GM20431 (cell line): ENCODE measurements around the gene CLIC4.

Experiments
- in situ Hi-C: fragments of 300-500 bp; cut with MseI, MboI; formaldehyde crosslinking; loops from one replicate; pipeline ENCODE4 v1.15.0; 2020; ENCODE audit warnings: low sequenced_read_pairs; ENCODE audit not compliant: unreplicated experiment

CLIC4 gene

DNA sequence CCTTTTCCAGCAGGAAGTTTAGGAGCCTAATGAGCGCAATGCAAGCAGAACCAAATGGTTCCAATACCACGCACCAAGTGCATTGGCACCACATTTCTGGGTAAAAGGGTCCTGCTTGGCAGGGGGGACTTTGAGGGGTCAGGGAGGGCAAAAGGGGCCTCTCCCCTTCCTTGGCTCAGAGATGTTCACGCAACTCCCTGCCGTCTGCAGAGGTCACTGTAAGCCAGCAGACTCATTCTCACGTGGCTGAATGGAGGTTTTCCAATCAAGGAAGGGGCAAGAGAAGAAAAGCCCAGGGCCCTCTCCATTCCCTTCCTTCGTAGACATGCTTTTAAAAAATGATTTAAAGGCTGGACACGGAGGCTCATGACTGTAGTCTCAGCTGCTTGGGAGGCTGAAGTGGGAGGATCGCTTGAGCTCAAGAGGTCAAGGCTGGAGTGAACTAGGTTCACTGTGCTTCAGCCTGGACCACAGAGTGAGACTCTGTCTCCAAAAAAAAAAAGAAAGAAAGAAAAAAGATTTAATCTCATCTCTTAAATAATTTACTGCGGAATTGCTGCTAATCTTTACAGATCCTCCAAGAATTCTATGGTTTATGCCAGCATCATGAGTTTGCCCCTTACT is 104.5 kb downstream of the CLIC4 start:
- in situ Hi-C loops: loop anchor here (25.0 kb wide), 1 partner anchor 363 kb away; no protein-coding TSS in a partner anchor

DNA sequence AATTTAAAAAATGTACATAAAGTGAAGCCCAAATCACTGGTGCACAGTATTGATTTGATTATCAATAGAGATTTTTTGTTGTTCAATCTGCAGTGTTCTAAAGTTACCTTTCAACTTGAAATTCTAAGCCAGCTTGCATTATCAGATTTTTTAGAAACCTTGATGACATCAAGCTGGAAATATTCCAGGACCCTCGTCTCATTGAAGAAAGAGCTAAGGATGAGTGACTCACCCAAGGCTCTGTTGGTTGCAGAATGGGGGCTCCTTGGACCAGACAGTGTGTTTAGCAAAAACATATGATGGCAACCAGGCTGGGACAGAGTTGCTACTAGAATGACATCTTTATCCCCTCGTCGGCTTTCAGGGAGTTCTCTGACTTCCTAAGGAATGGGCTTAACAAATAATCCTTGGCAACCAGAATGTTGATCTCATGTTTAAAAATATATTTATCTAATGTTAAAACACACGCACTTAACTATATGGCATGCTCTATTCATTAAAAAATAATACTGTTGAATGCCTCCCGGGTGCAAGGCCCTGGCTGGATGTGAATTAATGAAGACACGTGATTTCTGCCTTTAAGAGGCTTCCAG is 105.2 kb downstream of the CLIC4 start:
- in situ Hi-C loops: loop anchor here (25.0 kb wide), 1 partner anchor 362 kb away; no protein-coding TSS in a partner anchor

DNA sequence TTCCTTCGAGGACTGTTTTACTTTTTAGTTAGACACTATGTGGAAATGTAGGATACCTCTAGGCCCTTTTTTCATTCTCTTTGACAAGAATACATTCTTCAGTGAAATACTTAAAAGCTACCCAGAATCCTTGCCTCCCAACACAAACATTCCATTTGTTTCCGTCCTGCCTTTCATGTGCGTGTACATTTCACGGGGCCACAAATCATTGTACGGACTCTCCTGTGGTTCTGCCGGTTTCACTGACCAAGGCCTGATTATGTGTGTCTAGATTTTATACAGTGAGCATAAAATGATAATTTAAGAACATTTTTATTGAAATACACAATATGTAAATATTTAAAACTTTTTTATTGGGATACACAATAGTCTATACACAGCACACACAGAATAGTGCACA is 108.4 kb downstream of the CLIC4 start:
- in situ Hi-C loops: loop anchor here (25.0 kb wide), 1 partner anchor 359 kb away; no protein-coding TSS in a partner anchor

DNA sequence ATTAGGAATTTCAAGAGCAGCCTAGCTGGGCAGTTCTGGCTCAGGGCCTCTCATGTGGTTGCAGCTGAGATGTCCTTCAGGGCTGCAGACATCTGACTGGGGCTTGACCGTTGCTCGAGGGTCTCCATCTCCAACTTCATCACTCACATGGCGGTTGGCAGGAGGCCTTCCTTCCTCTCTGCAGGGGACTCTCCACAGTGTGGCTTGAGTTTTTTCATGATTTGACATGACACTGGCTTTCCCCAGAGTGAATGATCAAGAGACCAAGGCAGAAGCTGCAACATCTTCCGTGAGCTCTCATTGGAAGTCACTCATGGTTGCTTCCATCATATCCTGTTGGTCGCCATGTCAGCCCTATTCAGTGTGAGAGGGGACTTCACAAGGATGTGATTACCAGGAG is 110.2 kb downstream of the CLIC4 start:
- in situ Hi-C loops: loop anchor here (25.0 kb wide), 1 partner anchor 357 kb away; no protein-coding TSS in a partner anchor

DNA sequence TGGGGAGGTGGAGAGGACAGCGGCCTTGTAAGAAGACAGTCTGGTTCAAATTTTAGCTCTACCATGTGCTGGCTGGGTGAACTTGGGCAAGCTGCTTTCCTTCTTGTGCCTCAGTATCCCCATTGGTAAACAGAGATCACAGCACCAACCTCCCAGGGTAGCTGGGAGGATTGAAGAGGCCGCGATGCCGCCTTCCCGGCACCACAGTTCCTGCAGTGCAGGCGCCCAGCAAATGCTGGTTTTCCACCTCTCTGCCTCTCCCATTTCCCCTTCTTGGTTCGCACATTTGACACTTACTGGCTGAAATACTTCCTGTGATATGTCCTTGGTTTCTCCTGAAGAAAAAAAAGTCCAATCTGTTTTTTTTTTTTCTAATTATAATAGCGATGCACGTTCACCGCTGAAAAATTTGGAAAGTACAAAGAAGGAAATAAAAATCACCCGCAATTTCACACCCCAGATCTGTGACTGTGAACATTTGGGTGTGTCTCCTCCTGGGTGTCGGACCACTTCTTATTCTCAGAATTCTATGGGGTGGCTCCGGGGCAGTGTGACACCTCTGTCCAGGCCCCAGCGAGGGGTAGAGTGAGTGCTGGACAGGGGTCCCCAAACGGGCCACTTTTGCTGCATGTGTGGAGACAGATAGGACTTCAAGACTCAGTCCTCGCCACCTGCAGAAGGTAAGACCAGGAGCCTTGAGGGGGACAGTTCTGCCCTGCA is 111.7 kb downstream of the CLIC4 start:
- in situ Hi-C loops: loop anchor here (25.0 kb wide), 1 partner anchor 355 kb away; no protein-coding TSS in a partner anchor

DNA sequence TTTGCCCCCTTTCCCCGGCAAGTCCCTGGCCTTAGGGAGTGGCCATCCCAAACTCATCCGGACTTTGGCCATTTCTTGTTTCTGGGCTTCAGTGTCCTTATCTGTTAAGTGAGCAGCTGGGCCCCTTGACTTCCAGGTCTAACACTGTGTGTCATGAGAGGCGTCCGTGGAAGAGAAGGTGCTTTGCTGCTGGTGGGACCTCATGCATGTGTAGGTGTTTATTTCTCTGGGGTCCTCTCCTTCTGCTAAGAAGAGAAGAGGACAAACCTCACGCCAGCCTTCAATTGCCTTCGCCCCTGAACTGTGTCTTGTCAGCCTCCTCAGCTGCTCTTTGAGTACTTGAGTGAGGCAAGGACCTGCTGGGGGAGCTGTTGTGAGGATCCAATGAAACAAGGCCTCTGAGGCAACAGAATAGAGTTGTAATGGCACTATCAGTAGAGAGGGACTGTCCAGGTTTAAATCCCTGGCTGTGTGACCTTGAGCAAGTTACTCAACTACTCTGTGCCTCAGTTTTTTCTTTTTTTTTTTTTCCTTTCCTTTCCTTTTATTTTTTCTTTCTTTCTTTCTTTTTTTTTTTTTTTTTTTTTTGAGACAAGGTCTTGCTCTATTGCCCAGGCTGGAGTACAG is 112.4 kb downstream of the CLIC4 start:
- in situ Hi-C loops: loop anchor here (25.0 kb wide), 1 partner anchor 355 kb away; no protein-coding TSS in a partner anchor

DNA sequence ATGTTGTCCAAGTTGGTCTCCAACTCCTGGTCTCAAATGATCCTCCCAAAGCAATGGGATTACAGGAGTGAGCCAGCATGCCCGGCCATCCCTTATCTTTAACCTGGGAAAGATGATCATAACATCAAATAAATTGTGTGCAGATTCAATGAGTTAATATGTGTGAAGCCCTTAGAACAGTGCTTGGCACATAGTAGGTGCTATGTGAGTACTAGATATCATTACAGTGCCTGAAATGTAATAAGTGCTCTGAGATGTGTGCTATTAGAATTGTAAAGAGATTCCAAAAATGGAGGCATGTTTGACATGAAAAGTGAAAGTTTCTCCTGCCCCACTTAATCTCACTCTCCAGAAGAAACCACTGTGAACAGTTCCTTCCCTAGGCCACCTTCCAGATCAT is 113.0 kb downstream of the CLIC4 start:
- in situ Hi-C loops: loop anchor here (25.0 kb wide), 1 partner anchor 354 kb away; no protein-coding TSS in a partner anchor

DNA sequence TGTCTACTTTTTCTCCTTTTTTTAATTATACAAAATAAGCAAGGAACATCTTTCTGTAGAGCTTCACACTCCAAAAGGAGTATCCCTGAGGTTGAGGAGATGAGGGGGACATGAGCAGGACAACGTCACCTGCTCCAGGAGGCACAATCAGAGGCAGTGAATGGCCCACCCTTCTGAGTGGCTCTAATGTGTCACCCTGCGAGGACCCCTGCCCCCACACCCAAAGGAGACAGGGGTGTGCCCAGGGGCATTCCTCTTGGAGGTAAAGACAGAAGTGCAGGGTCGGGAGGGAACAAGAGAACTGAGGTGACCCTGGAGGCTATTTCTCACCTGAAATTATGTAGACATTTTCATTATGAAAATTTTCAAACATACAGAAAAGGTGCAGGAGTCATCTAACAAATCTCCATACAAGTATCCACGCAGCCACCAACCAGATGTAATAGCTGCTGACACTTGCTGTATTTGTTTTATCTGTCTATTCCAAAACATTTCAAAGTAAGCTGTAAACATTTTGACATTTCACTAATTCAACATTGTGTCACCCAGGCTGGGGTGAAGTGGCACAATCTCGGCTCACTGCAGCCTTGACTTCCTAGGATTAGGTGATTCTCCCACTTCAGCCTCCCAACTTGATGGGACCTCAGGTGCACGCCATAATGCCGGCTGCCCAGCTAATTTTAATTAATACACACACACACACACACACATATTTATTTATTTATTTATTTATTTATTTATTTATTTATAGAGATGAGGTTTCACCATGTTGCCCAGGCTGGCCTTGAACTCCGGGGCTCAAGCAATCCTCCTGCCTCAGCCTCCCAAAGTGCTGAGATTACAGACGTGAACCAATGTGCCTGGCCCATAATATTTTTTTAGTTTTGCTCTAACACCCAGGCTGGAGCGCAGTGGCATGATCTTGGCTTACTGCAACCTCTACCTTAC is 114.1 kb downstream of the CLIC4 start:
- in situ Hi-C loops: loop anchor here (25.0 kb wide), 1 partner anchor 353 kb away; no protein-coding TSS in a partner anchor

DNA sequence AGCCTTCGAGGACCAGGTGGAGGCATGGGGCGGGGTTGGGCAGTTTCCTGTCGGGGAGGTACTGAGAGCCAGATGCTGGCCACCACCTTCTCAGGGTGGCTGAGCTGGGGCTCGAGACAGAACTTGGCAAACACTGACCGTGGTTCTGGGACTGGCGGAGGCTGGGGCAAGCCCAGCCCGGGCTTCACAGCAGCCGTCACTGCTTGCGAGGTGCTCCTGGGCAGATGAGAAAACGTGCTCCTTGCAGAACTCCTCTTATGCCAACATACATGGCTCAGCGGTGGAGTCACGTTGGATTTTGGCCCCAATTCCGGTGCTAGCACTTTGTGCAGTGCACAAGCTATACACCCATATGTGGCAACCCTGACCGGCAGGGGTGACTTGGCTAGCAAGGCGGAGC is 115.6 kb downstream of the CLIC4 start:
- in situ Hi-C loops: loop anchor here (25.0 kb wide), 1 partner anchor 351 kb away; no protein-coding TSS in a partner anchor

DNA sequence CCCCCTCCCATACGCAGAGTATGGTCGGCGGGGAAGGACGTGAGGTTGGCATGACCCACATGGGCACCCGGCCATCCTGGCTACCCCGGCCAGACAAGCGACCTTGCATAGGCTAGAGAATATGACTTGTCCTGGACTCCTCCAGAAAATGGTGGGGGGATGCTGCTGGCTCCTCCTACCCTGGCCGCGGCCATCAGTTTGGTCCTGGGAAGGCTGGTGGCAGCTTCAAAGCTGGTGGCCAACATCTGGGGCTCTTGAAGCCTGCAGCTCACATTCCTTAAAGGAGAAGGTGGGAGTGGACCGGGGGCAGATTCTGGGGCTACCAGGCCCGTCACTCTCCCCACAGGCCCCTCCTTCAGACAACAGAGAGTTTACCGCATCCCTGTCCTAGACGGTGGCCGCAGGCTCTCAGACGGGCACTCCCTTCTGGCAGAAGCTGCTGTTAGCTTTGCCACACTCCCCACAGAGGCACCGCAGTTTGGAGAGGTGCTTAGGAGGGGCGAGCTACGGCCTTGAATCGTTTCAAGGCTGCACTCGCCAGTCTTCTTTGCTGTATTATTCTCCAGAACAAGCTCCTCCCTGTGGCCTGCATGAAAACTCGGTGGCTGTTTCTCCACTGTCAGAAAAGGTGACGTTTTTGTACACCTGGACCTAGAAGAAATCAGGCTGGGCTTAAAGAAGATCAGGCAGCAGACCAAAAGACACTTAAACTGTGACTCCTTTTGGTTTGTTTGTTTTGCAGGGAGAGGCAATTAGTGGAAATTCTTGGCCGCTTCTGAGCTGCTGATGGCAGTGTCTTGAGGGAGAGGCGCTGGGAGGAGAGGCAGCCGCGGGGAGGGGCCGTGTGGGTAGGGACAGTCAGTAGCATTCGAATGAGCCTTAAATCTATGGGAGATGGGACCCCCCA is 116.8 kb downstream of the CLIC4 start:
- in situ Hi-C loops: loop anchor here (25.0 kb wide), 1 partner anchor 350 kb away; no protein-coding TSS in a partner anchor

DNA sequence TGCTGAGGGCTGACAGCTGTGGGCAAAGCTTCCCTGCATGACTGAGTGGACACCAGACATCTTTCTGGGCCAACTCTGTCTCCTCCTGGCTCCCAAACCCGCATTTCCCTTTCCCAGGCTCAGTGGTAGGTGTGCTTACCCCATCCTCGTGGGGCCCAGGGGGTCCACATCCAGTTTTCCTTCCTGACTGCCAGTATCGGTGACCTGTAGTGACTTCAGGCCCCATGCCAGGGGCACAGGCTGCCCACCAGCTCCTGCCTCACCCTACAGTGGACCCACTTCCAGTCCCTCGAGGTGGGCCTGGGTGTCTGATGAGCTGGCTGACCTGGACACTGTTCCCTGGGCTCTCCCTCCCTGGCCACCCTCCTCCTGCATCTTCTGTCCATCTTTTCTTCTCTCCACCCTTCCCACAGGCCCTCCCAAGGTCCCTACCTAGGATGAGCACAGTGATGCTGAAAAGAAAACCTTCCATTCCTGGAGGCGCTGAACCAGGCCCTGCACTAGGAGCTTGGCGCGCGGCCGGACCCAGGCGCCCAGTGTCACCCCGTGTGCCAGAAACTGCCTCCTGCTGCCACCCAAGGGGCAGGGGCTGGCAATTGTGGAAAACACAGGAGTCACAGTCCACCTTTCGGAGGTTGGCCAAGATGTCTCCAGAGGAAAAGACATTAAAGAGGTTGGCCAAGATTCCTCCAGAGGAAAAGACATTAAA is 117.7 kb downstream of the CLIC4 start:
- in situ Hi-C loops: loop anchor here (25.0 kb wide), 1 partner anchor 349 kb away; no protein-coding TSS in a partner anchor

DNA sequence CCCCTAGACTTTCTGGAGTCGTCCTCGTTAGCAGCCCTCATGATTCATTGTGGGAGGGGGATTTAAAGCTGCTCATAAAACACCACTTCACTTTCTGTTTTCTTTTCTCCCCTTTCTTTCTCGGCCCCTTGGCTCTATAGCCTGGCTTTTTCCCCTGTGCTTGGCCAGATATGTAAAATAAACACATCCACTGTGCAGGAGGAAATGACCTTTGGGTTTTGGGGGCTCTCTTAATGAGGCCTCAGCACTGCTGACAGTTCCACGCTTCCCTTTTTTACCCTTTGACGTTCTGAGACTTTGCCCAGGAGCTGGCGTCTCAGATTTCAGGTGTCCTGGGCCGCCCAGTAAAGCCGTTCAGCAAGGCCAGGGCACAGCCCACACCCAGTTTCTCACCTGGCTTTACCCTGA is 119.1 kb downstream of the CLIC4 start:
- in situ Hi-C loops: loop anchor here (25.0 kb wide), 1 partner anchor 348 kb away; no protein-coding TSS in a partner anchor

DNA sequence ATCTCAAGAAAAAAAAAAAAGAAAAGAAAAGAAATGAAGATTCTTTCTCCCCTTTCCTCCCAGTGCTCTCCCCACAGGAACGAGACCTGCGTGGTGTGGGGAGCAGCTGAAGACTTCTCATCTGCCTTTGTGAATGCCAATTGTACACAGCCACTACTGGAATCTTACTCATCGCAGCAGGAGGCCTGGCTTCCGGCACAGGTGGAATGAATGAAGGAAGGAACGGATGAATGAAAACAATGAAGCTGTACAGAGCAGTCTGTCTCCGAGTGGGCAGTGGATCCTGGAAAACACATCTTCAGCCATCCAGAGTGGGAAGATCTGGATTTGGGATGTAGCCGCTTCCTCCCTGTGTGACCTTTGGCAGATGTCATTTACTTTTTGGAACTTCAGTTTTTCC is 119.9 kb downstream of the CLIC4 start:
- in situ Hi-C loops: loop anchor here (25.0 kb wide), 1 partner anchor 347 kb away; no protein-coding TSS in a partner anchor

DNA sequence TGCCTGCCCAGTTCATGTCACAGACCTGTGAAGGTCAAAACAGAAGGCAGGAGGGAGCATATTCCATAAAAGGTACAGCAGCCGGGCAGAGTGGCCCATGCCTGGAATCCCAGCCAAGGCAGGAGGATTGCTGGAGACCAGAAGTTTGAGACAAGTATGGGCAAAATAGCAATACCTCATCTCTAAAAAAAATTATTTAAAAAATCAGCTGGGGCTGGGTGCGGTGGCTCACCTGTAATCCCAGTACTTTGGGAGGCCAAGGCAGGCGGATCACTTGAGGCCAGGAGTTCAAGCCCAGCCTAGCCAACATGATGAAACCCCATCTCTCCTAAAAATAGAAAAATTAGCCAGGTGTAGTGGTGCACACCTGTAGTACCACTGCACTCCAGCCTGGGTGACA is 120.3 kb downstream of the CLIC4 start:
- in situ Hi-C loops: loop anchor here (25.0 kb wide), 1 partner anchor 347 kb away; no protein-coding TSS in a partner anchor

DNA sequence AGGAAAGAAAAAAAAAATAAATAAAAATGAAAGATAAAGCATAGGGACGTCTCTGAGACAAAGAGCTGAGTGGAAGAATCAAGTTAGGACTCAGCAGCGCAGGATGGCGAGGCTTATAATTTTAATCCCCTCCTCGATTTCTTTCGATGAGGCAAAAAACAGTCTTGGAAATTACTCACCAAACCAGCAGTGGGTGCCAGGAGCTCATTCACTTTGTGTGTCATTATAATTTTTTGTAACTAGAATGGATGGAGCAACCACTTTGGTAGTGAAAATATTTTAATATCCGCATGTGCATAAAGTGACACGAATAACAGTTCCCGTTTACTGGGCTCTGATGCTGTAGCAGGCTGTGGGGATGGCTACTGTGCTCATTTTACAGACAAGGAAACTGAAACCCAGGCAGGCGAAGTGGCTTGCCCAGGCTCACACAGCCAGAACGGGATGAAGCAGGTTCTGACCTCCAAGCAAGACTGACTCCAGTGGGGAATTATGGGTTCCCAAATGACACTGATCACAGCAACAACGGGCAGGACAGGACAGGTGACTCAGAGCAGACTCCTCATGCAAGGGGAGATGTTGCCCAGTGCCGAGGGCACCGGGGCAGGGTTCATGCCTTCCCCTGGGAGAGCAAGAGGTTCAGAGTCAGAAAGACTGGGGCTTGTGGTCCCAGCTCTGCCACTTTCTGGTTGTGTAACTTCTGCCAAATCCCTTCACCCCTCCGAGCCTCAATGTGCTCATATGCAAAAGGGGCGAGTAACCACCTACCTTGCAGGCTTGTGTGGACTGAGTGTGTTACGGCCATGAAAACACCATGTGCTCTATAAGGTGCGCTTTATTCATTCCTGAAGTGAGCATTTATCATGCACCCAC is 121.2 kb downstream of the CLIC4 start:
- in situ Hi-C loops: loop anchor here (25.0 kb wide), 1 partner anchor 346 kb away; no protein-coding TSS in a partner anchor
